ENCODE measurements around the gene PPHLN1.
"Not testable (repeated sequence)": the region's sequence is repeated elsewhere in the genome, so short reads cannot be mapped to it uniquely, and the experiment has no call there.

The PPHLN1 gene

DNA sequence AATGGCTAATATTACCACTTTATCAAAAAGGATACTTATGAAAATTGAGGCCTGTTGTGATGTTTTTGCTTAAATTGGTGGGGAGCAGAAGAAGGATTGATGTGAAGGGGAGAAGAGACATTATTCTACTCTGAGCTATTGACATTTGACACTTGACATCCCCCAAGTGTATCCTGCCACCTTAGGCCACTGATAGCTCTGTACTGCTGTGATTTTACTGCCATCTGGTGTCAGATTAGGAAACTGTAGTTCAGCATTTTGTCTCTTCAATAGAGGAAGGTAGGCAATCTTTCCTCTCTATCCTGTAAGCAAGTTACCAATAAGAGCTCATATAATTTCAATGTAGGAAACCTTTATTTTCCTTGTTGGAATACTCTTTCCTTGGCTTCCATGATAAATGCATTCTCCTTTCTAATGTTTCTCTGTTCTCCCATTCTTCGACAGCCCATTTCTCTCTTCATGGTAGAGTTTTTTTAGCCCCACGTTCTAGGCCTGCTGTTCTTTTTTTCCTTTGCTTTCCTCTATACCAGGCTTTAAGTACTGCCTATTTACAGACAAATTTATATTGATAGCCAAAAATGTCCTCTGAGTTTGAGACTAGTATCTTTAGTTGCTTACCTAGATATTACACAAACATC lies 46.3 kb downstream of the PPHLN1 start:
- peak; percentile 3 for DNase-seq

DNA sequence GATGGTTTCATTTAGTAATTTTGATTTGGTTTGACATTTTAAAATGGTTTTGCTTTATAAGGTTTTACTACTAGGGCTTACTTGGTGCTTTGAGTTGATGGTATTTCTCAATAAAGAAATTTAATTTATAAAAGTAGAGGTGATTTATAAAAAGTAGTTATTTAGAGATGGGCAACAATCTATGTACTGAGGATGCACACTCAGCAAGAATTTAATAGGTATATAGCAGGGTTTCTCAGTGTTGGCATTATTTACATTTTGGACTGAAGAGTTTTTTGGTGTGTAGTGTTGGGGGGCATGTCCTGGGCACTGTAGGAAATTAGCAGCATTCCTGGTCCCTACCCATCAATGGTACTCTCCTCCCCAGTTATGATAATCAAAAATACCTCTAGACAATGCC lies 47.7 kb downstream of the PPHLN1 start:
- no peak for DNase-seq

DNA sequence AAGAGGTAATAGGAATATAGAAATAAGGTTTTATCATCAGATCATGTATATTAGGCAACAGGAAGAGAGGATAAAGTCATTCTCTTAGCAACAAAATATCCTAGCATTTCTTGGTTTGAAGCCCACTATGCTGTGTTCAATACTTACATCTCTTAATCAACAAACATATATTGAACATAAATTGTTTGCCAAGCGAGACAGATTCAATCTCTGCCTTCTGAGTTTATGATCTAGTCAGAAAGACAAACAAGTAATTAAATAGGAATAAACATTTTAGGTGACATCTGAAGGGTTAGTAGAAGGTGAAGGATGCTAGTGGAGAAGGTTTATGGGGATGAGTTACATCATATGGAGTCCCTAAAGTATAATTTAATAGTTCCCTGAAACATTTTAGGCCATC lies 54.8 kb downstream of the PPHLN1 start:
- no peak for DNase-seq

DNA sequence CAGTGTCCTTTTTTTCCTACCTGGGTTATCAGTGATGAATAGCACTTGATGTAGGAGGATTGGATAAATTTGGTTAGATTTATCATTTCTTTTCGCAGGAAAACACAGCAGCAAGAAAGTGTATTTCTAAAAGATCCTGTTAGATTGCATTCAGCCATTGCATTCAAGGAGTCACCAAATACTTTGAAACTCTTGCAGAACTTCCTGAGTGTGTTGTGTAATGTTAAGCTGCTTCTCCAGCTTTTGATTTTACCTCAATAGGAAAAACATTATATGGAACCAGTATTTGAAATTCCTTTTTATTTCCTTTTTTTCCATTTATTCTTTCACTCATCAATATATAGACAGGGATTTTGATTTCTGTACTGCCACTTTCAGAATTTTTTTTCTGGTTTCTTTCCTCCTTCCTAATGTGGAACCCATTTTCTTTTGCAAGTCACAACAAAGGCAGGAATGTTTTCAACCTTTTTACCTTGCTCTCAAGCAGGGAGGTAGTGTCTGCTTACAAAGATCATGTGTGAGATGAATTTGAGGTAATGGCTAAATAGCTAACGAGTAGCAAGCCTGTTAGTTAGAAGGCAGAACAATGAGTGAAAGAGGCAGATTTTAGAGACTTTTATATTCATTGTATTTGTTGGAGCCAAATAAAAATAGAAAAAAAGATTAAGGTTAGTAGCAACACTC lies 56.2 kb downstream of the PPHLN1 start:
- DNase-seq, result no peak

DNA sequence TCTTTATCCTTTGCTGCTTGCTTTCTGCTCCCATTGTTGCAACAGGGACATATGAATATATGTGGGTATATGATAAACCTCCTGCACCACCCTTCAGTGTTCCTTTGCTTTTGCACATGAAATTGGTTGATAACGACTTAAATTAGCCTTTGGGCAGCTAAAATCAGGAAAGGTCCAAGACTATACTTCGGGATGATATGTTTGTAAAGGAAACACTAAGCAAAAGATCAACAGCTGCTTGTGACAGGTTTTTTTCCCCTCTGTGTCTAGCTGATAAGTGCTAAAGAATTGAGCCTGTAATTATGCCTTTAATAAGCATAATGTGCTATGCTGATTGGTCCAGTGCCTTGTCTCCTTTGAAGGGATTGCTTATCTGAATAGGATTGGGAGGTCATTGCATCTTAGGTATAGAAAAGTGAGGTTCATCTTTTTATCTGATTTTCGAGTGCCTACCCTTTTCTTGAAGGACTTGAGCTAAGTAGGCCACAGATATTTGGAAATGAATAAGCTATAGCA lies 59.4 kb downstream of the PPHLN1 start:
- no peak for DNase-seq

DNA sequence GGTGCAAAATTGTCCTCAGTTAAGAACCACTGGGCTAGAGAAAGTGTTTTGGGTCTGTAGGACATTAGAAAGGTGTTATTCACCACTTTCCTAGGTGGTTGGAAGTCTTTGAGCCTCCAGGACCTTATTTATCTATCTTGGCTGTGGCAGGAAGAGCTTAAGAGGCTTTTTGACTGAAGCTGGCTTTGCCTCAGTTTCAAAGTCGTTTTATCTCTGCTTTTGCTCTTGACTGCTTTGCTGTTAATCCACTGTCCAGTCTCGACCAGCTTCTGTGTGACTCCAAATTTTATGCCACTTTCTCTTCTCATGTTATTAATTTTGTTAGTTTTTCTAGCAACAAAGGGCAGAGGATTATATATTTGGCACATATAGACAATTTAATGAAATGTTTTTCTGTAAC lies 60.3 kb downstream of the PPHLN1 start:
- DNase-seq, result no peak

DNA sequence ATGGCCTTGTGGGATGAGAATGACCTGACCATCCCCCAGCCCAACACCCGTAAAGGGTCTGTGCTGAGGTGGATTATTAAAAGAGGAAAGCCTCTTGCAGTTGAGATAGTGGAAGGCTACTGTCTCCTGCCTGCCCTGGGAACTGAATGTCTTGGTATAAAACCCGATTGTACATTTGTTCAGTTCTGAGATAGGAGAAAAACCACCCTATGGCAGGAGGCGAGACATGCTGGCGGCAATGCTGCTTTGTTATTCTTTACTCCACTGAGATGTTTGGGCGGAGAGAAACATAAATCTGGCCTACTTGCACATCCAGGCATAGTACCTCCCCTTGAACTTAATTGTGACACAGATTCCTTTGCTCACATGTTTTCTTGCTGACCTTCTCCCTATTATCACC lies 62.1 kb downstream of the PPHLN1 start:
- not testable (repeated sequence) for DNase-seq

DNA sequence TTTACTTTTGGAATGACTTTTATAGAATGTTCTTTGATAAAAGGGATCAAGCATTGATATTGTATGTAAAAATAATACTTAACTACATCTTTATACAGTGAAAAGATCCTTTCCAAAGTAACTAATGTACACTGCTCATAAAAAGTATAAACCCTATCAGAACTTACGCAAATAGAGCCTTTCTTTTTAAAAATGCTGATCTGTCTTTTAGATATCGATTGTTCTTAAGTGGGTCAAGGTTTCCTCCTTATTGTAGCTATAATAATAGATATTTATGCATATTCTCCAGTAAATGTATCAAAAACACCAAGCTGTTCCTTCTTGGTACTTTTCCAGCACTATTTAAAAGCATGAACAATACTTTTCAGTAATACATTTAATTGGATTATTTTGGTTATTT lies 68.5 kb downstream of the PPHLN1 start:
- DNase-seq, result no peak

DNA sequence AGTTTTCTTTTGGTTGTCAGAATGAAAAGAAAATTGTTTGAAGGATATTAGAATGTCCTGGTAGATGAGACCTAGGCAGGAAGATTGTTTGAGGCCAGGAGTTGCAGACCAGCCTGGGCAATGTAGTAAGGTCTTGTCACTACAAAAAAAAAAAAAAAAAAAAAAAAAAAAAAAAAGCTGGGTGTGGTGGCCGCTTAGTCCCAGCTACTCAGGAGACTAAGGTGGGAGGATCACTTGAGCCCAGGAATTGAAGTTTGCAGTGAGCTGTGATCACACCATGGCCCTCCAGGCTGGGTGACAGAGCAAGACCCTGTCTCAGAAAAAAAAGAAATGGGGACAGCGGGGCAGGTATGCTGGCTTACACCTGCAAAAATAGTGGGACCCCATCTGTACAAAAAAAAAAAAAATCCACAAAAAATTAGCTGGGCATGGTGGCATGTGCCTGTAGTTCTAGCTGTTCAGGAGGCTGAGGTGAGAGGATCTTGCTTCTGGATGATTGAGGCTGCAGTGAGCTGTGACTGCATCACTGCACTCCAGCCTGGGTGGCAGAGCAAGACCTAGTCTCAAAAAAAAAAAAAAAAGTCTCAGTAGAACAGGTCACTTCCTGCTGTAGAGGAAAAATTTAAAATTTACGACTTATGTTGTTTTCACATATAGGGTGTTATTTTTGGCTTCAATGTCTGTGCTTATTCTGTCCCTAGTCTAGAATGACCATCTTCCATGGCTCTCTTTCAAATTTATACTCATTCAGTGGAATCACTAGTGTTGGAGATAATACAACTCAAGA lies 70.7 kb downstream of the PPHLN1 start:
- DNase-seq, result no peak

DNA sequence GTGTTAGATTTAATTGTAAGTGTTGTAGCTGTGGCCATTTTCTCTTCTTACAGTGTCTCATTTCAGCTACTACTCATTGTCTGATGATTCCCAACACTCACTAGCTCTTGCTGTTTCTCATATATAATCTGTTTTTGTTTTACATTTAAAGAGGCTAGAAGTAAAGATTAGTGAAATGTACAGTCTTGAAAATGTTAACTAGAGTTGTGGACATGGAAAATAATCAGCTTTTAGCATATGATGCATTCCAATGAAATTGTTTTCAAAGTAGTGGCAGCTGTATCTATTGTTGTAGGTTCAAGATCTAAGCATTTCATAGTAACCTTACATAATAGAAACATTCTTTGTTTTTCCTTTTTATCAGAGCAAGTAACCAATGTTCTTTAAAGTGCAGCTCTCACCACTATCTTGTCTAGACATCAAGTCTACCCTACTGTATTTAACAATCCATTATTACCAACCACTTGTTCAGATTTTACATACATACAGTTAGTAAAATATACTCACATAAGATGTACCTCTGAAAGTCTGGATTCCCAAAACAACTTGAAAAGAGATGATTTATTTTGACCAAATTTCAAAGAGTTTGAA lies 76.9 kb downstream of the PPHLN1 start:
- no peak for DNase-seq

DNA sequence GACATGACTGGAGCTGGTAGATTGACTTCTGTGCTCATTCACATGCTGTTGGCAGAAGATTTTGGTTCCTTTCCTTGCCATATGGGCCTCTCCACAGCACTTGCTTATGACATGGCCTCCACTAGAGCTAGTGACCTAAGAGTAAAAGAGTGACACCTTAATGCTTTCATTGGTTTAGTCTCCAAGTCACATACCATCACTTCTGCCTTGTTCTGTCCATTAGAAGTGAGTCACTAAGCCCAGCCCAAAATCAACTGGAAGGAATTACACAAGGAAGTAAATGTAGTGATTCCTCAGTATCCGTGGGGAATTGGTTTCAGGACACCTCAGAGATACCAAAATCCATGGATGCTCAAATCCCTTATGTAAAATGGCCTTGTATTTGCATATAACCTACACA lies 81.3 kb downstream of the PPHLN1 start:
- DNase-seq, result no peak

DNA sequence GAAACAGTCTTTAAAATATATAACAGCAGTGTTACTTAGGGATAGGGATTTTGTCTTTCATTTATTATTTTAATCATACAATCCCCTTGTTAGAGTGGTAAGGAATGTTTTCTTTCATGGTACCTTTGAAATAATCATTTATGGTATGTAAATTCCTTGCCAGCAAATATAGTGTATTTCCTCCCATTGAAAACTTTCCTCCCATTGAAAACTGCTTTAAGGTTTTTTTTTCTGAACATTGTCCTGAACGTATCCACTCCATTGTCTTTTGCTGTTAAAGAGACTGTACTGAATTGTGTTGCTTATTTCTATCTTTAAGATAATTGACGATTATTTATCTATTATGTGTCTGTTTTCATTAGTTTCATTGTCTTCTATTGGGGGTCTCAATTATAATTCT lies 83.5 kb downstream of the PPHLN1 start:
- no peak for DNase-seq

DNA sequence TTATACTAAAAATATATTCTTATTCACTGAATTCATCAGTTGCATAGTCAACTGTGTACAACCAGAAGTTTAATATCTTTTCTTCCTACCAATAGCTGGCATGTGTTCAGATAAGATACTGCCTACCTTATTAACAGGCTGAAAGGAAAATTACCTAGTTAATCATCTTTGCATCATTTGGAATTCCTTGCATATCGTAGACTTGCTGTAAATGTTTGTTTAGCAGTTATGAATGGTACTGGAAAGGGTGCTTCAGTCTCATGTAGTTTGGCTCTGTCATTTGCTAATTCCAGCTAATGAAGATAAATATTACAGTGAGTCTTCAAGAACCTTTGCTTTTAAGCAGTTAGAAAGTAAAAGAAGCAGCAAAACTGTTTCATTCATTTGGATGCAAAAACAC lies 84.4 kb downstream of the PPHLN1 start:
- no peak for DNase-seq

DNA sequence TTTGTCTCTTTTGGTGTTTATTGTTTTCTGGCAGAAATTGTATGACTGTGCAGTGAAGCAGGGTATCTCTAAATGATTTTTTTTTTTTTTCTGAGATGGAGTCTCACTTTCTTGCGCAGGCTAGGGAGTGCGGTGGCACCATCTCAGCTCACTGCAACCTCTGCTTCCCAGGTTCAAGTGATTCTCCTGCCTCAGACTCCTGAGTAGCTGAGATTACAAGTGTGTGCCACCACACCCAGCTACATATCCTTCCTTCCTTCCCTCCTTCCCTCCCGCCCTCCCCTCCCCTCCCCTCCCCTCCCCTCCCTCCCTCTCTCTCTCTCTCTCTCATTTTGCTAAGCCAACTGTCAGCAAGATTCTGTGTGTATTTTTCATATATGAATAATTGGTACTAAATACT lies 94.4 kb downstream of the PPHLN1 start:
- DNase-seq, result no peak

DNA sequence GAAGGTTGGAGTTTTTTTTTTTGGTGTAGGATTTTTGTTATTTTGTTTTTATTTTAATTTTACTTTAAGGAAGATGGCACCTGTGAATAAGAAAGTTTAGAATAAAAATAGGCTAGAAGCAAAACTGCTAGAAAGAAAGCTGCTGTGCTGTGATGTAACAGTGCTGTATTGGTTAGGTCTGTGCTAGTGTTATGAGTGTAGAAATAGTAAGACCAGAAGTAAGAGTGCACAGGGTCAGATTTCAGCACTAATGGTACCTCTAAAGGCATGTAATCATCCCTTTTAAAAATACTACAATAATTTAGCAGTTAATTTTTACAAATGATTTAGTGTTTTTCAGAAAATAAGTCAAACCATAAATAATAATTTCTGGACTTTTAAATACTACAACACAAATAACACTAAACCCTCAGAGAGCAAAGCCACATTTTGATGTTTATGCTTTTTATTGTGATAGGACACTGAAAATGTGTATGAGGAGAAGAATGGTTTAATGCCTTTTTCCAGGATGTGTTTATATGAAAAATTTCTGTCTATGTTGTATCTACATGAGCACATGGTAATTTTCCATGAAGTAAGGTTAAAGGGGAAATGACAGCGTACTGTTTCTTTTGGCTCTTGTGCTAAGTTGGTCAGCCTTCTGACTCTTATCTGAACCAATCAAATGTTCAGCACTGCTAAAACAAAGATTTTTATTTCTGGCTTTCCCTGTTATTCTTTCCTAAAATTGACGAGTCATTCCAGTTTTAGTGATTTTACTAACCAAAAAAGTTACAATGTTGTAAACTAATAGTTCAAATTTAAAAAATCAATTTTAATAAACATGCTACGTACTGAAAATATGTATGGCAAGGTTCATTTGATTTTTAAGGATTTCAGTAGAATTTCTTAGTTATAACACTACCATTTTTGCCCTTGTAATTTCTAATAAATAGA lies 96.1 kb downstream of the PPHLN1 start:
- DNase-seq, result no peak

DNA sequence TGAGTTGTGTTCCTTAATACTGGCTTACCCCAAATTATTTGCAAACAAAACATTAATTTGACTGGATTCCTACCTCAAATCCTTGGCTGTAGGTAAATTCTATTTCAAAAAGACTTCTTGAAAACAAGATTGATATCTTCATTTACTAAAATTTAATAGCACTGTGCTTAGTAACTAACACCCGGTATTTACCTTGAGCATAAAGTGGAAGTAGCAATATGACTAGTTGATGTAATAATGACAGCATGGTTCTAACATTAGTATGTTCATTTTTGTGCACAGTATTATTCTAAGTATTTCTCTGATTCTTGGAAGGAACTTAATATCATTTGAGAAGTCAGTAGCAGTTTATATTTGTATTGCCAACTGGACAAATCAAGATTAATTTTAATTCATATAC lies 96.8 kb downstream of the PPHLN1 start:
- DNase-seq, result no peak

DNA sequence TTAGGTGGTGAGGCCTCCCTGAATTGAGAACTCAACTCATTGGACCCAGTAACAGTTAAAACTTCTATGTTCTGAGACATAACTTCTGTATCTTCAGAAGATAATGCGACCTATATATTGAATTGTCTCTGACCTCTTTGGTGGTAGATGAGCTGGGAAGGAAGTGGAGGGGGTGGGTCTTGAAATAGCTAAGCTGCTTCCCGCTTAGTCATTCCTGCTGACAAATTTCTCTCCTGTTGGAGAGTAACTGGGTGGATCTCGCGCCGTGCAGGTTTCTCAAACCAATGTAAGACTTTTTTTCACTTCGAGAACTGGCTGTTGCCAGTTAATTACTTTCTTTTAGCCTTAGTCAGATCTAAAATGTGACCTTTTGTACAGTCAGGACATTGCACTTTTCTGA lies 100.8 kb downstream of the PPHLN1 start:
- no peak for DNase-seq

DNA sequence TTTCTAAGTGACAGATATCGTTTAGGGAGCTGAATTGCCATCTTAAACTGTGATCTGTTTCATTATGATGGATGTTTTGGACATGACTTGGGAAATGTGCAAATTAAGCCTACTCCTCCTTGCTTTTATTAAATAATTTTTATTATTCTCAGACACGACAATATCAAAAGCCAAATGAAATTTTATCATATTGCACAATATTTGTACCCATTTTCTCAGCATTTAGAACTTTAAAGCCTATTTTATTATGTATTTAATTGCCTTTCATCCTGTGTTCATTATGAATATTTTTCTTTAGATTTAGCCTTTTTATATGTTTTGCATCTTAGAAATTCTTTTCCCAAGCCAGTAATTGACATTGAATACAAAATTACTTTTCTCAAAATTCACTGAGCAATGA lies 102.9 kb downstream of the PPHLN1 start:
- DNase-seq, result no peak

DNA sequence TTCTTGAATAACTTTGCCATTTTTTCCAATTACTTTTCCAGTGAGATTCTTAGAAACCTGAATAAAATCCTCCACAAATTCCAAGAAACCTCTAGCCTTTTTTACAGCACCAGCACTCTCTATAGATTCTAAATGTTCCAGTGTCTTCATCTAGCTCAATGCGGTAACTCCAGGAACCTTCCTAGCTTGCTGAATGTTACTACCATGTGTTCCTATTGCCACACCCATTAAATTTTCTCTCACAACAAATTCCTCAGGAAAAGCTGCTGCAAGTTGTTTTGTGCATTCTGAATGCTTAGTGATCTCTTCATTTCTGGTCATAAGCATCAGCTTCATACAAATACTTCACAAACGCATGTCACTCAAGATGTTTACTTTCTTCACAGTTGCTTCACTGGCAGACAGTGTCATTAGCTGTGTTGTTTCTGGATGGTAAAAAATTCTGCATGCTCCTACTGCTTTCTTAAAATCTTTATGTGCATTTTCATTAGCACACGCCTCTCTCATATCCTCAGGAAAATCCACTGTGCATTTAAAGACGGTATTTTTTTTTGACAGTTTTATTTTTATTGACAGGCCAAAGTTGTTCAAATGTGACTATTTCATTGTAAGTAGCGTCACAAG lies 106.7 kb downstream of the PPHLN1 start:
- DNase-seq, result no peak

DNA sequence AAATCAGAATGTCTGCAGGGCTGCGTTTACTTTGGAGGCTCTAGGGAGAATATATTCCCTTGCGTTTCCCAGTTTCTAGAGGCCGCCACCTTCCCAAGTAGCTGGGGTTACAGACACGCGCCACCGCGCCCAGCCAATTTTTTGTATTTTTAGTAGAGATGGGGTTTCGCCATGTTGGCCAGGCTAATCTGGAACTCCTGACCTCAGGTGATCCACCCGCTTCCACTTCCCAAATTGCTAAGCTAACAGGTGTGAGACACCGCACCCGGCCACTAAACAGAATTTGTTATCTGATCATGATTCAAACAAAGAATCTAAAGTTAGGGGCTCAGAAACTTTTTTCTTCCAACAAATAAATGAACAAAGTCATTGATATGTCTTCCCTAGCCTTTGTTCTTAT lies 114.6 kb downstream of the PPHLN1 start:
- no peak for DNase-seq

DNA sequence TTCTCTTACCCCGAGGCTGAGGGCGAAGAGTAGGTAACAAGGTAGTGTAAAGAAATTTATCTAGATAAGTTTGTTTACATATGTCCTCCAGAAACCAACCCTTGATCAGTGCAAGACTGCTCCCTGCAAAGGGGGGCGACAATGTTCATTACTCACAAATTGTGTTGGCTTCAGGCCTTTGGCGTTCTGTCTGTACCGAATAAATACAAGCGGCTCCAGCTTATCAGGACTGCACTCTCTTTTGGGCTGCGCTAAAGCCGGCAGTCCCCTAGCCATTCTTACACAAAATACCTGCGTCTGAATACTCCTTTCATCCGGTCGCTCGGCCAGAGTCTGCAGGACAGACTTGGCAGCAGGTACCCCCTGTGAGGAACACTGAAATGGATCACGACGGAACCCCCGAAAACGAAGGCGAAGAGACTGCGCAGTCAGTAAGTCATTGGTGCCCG lies 116.4 kb downstream of the PPHLN1 start:
- no peak for DNase-seq

DNA sequence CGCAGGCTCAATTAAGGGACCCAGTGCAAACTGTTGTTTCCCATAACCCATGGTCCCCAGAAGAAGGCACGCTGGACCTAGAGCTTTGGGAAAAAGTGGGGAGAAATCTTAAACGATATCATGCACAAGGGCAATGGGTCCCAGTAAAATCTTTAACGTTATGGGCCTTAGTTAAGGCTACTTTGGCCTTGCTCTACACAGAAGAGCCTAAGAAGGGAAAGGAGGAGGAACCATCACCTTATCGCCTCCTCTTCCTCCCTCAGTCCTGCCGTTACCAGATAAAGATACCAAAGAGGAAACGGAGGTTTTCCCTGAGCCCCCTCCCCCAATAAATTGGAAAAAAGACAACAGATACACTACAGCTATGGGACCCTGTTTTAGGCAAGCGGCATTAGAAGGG lies 116.9 kb downstream of the PPHLN1 start:
- DNase-seq, result no peak

All from stimulated activated naive CD4-positive, alpha-beta T cell treated with Interleukin-2 at 50 U/mL for 16 hours (primary cell).